ENCODE data around the gene ABHD14A. TPM values are rescaled to one million over a fixed set of nuclear protein-coding genes. Genes with fewer than 3 reads are reported as not detected.
"Not testable (repeated sequence)": the region's sequence is repeated elsewhere in the genome, so short reads cannot be mapped to it uniquely, and the experiment has no call there.

The ABHD14A gene
- total RNA-seq (5.1 and 9.0 TPM in 2 replicates), polyA plus RNA-seq (7.8 and 10.2 TPM in 2 replicates), polyA minus RNA-seq (ENCODE audit: low replicate concordance) (11.3 and 15.1 TPM in 2 replicates)
- polyA plus RNA-seq (2012), result 10.6 and 15.9 TPM in 2 replicates

- peak within 1 kb of the TSS; percentile 71 to 93 (median 84) for H3K4me3 ChIP-seq (replicated peaks in 1 of 4; ENCODE audit: control extremely low read depth in 1 of 4, insufficient read depth in 1 of 4, low read depth in 3 of 4, low read length in 4 of 4)
- peak; percentile 52 to 53 for DNase-seq (ENCODE audit: low read depth in 2 of 2)
- H4K20me1 ChIP-seq (ENCODE audit: control insufficient read depth, extremely low read depth, insufficient read depth, low read length), result no peaks in the 10 kb centered on the region
- H3K4me2 ChIP-seq (ENCODE audit: extremely low read depth, insufficient read depth, low read length), result peak within 1 kb of the TSS; percentile 95
- H3K4me1 ChIP-seq (ENCODE audit: control insufficient read depth, extremely low read depth, insufficient read depth, low read length), result peaks cover 13% of the 10 kb centered on the region
- no peaks in the 10 kb centered on the region for H3K27me3 ChIP-seq (ENCODE audit: control insufficient read depth, insufficient read depth, low read length)
- H3K9me3 ChIP-seq (ENCODE audit: control insufficient read depth, insufficient read depth, low read depth, low read length), result no peaks in the 10 kb centered on the region
- peak within 1 kb of the TSS; percentile 90 for H3K27ac ChIP-seq (ENCODE audit: insufficient read depth, low read length)
- H3K36me3 ChIP-seq (ENCODE audit: control insufficient read depth, insufficient read depth, low read length), result peaks cover 2% of the 10 kb centered on the region
- H3K9ac ChIP-seq (ENCODE audit: insufficient read depth, low read length), result peak within 1 kb of the TSS; percentile 86
- TF ChIP-seq CTCF (conservative IDR thresholded peaks at IDR 0.05 in 1 of 2, IDR thresholded peaks at IDR 0.05 in 1 of 2; ENCODE audit: low read depth in 1 of 2, low read length in 2 of 2), result no peak
- TF ChIP-seq EZH2 (IDR thresholded peaks at IDR 0.05; ENCODE audit: low read length, missing control alignments), result no peak
- peak within 1 kb of the TSS; percentile 93 for H2AFZ ChIP-seq (ENCODE audit: low read length)
- peaks cover 2% of the 10 kb centered on the region for H3K79me2 ChIP-seq (ENCODE audit: control insufficient read depth, insufficient read depth, low read length)
These were observed at the start of gene ABHD14A for GRCh38 chr3:51974963-51975851. Gene ABHD14A, plus strand, starts transcription at chr3:51975064. Its CDS starts 72 bp downstream, at chr3:51975136.

- no peak for DNase-seq (ENCODE audit: low read depth in 2 of 2)
- Histone ChIP-seq H3K4me1 (ENCODE audit: control insufficient read depth, extremely low read depth, insufficient read depth, low read length) (no peaks in the 10 kb centered on the region), H3K27me3 (ENCODE audit: control insufficient read depth, insufficient read depth, low read length) (no peaks in the 10 kb centered on the region), H3K79me2 (ENCODE audit: control insufficient read depth, insufficient read depth, low read length) (no peaks in the 10 kb centered on the region), H3K36me3 (ENCODE audit: control insufficient read depth, insufficient read depth, low read length) (no peaks in the 10 kb centered on the region), H3K4me2 (ENCODE audit: extremely low read depth, insufficient read depth, low read length) (no peak overlapping the region), H3K9ac (ENCODE audit: insufficient read depth, low read length) (no peak overlapping the region), H2AFZ (ENCODE audit: low read length) (no peak overlapping the region), H4K20me1 (ENCODE audit: control insufficient read depth, extremely low read depth, insufficient read depth, low read length) (no peaks in the 10 kb centered on the region), H3K27ac (ENCODE audit: insufficient read depth, low read length) (no peak overlapping the region), H3K9me3 (ENCODE audit: control insufficient read depth, insufficient read depth, low read depth, low read length) (no peaks in the 10 kb centered on the region), H3K4me3 (replicated peaks in 1 of 4; ENCODE audit: control extremely low read depth in 1 of 4, insufficient read depth in 1 of 4, low read depth in 3 of 4, low read length in 4 of 4) (no peak overlapping the region)
- no peak for TF ChIP-seq EZH2 (IDR thresholded peaks at IDR 0.05; ENCODE audit: low read length, missing control alignments)
- TF ChIP-seq CTCF (conservative IDR thresholded peaks at IDR 0.05 in 1 of 2, IDR thresholded peaks at IDR 0.05 in 1 of 2; ENCODE audit: low read depth in 1 of 2, low read length in 2 of 2), result no peak
These were observed 47.5 kb upstream of the ABHD14A start for GRCh38 chr3:51927061-51927977.

GRCh38 chr3:51928438-51928837, 46.4 kb upstream of the ABHD14A start:
- H3K4me3 ChIP-seq (replicated peaks in 1 of 4; ENCODE audit: control extremely low read depth in 1 of 4, insufficient read depth in 1 of 4, low read depth in 3 of 4, low read length in 4 of 4), result no peak overlapping the region
- H3K27me3 ChIP-seq (ENCODE audit: control insufficient read depth, insufficient read depth, low read length), result no peaks in the 10 kb centered on the region
- H3K4me1 ChIP-seq (ENCODE audit: control insufficient read depth, extremely low read depth, insufficient read depth, low read length), result no peaks in the 10 kb centered on the region
- H3K79me2 ChIP-seq (ENCODE audit: control insufficient read depth, insufficient read depth, low read length), result no peaks in the 10 kb centered on the region
- H3K27ac ChIP-seq (ENCODE audit: insufficient read depth, low read length), result no peak overlapping the region
- no peaks in the 10 kb centered on the region for H3K9me3 ChIP-seq (ENCODE audit: control insufficient read depth, insufficient read depth, low read depth, low read length)
- no peak for TF ChIP-seq EZH2 (IDR thresholded peaks at IDR 0.05; ENCODE audit: low read length, missing control alignments)
- H3K9ac ChIP-seq (ENCODE audit: insufficient read depth, low read length), result no peak overlapping the region
- H3K36me3 ChIP-seq (ENCODE audit: control insufficient read depth, insufficient read depth, low read length), result peaks cover 3% of the 10 kb centered on the region
- H4K20me1 ChIP-seq (ENCODE audit: control insufficient read depth, extremely low read depth, insufficient read depth, low read length), result no peaks in the 10 kb centered on the region
- DNase-seq (ENCODE audit: low read depth in 2 of 2), result no peak
- no peak overlapping the region for H2AFZ ChIP-seq (ENCODE audit: low read length)
- no peak overlapping the region for H3K4me2 ChIP-seq (ENCODE audit: extremely low read depth, insufficient read depth, low read length)

- not testable (repeated sequence) for DNase-seq (ENCODE audit: low read depth in 2 of 2); H3K27ac ChIP-seq (ENCODE audit: insufficient read depth, low read length); H3K36me3 ChIP-seq (ENCODE audit: control insufficient read depth, insufficient read depth, low read length)
These were observed 45.9 kb upstream of the ABHD14A start for GRCh38 chr3:51928981-51929380.

More at GRCh38 chr3:51928981-51929380, 45.9 kb upstream of the ABHD14A start:
- not testable (repeated sequence) for H3K4me3 ChIP-seq (replicated peaks in 1 of 4; ENCODE audit: control extremely low read depth in 1 of 4, insufficient read depth in 1 of 4, low read depth in 3 of 4, low read length in 4 of 4); H4K20me1 ChIP-seq (ENCODE audit: control insufficient read depth, extremely low read depth, insufficient read depth, low read length); H3K4me2 ChIP-seq (ENCODE audit: extremely low read depth, insufficient read depth, low read length); H3K9me3 ChIP-seq (ENCODE audit: control insufficient read depth, insufficient read depth, low read depth, low read length); H3K9ac ChIP-seq (ENCODE audit: insufficient read depth, low read length); H3K79me2 ChIP-seq (ENCODE audit: control insufficient read depth, insufficient read depth, low read length); H2AFZ ChIP-seq (ENCODE audit: low read length); H3K4me1 ChIP-seq (ENCODE audit: control insufficient read depth, extremely low read depth, insufficient read depth, low read length); H3K27me3 ChIP-seq (ENCODE audit: control insufficient read depth, insufficient read depth, low read length)

Data from fibroblast of lung (primary cell).